Hepatocyte (in vitro differentiated cells): Measurements from ENCODE around the gene LCLAT1.

Experiments
- CTCF ChIP-seq: fragments of 200-600 bp; sonication (generic); IDR thresholded peaks from 2 replicates; pipeline ENCODE4 v1.5.1; 2016; ENCODE audit warnings: antibody characterized with exemption, mild to moderate bottlenecking; ENCODE audit not compliant: poor library complexity
- EZH2 ChIP-seq: fragments of 200-600 bp; sonication (generic); IDR thresholded peaks from 2 replicates; pipeline ENCODE4 v1.6.1; 2016; ENCODE audit warnings: antibody characterized with exemption, mild to moderate bottlenecking, borderline replicate concordance
- EZH2phosphoT487 ChIP-seq: fragments of 200-600 bp; sonication (generic); IDR thresholded peaks from one replicate; pipeline ENCODE4 v1.6.1; 2018; ENCODE audit warnings: antibody characterized with exemption, mild to moderate bottlenecking, low read depth, moderate library complexity; ENCODE audit not compliant: unreplicated experiment, severe bottlenecking

GRCh38 chr2:30620102-30620501 is 173.1 kb downstream of the LCLAT1 start:
- TF ChIP-seq CTCF (no peak), EZH2phosphoT487 (no peak), EZH2 (no peak)
